LNCaP clone FGC (cell line): ENCODE results near the gene TFEB.

ENCODE experiments used
- DNase-seq: peaks from one replicate; pipeline ENCODE4 v3.0.0-alpha.2; 2011; ENCODE audit warnings: low read depth
- H3K4me3 ChIP-seq: 2 replicates; pipeline ENCODE4 v1.5.1; 2011; ENCODE audit warnings: mild to moderate bottlenecking, low read depth, low read length, control low read depth
- CTCF ChIP-seq: IDR thresholded peaks from 2 replicates; pipeline ENCODE4 v1.5.1; 2012; ENCODE audit warnings: mild to moderate bottlenecking; ENCODE audit not compliant: control insufficient read depth, insufficient read depth; ENCODE audit errors: extremely low read depth

The TFEB gene

GRCh38 chr6:41691426-41692079 lies 43.9 kb downstream of the TFEB start:
- DNase-seq: no peak
- no peak overlapping the region for H3K4me3 ChIP-seq
- TF ChIP-seq CTCF: no peak

- no peak overlapping the region for H3K4me3 ChIP-seq
- DNase-seq: no peak
- TF ChIP-seq CTCF: no peak
These were observed 44.7 kb downstream of the TFEB start for GRCh38 chr6:41690541-41691330.

GRCh38 chr6:41689171-41690008 lies 46.0 kb downstream of the TFEB start:
- no peak overlapping the region for H3K4me3 ChIP-seq
- DNase-seq: no peak
- TF ChIP-seq CTCF: no peak

GRCh38 chr6:41688256-41688965 lies 47.0 kb downstream of the TFEB start:
- DNase-seq: no peak
- no peak overlapping the region for H3K4me3 ChIP-seq
- no peak for TF ChIP-seq CTCF

GRCh38 chr6:41687501-41688175 lies 47.8 kb downstream of the TFEB start:
- TF ChIP-seq CTCF: no peak
- no peak for DNase-seq

More at GRCh38 chr6:41687501-41688175, 47.8 kb downstream of the TFEB start:
- H3K4me3 ChIP-seq: no peak overlapping the region
